22Rv1 (cell line): Measurements from ENCODE around the gene TLR10.

Experiments
- ZFX ChIP-seq: fragments of 450-650 bp; IDR thresholded peaks from 2 replicates; pipeline ENCODE4 v1.6.1; 2017; ENCODE audit warnings: antibody characterized with exemption, borderline replicate concordance
- TF ChIP-seq, protein P1 (sequence below): fragments of 450-650 bp; IDR thresholded peaks from 2 replicates; pipeline ENCODE4 v1.5.1; 2017; ENCODE audit warnings: mild to moderate bottlenecking

GRCh38 chr4:38788317-38788716, 5.5 kb upstream of the TLR10 start:
- TF ChIP-seq, protein P1, sequence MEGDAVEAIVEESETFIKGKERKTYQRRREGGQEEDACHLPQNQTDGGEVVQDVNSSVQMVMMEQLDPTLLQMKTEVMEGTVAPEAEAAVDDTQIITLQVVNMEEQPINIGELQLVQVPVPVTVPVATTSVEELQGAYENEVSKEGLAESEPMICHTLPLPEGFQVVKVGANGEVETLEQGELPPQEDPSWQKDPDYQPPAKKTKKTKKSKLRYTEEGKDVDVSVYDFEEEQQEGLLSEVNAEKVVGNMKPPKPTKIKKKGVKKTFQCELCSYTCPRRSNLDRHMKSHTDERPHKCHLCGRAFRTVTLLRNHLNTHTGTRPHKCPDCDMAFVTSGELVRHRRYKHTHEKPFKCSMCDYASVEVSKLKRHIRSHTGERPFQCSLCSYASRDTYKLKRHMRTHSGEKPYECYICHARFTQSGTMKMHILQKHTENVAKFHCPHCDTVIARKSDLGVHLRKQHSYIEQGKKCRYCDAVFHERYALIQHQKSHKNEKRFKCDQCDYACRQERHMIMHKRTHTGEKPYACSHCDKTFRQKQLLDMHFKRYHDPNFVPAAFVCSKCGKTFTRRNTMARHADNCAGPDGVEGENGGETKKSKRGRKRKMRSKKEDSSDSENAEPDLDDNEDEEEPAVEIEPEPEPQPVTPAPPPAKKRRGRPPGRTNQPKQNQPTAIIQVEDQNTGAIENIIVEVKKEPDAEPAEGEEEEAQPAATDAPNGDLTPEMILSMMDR = no peak
- no peak for TF ChIP-seq ZFX
